DMS114 treated with DMSO at 0.1 percent for 48 hours (cell line): ENCODE measurements around the gene LHX1.

Source experiments
- DNase-seq: peaks from one replicate; lab custom pipeline; 2025; ENCODE audit not compliant: unreplicated experiment; lab: John Stamatoyannopoulos, UW

LHX1 gene

GRCh38 chr17:36921095-36921851 lies 16.0 kb upstream of the LHX1 start:
- no peak for DNase-seq

GRCh38 chr17:36922175-36922574 lies 15.1 kb upstream of the LHX1 start:
- DNase-seq = no peak

GRCh38 chr17:36923814-36924221 lies 13.5 kb upstream of the LHX1 start:
- DNase-seq = no peak

GRCh38 chr17:36926226-36926625 lies 11.0 kb upstream of the LHX1 start:
- DNase-seq = no peak

GRCh38 chr17:36926701-36927100 lies 10.6 kb upstream of the LHX1 start:
- DNase-seq = no peak

- no peak for DNase-seq
Measured at GRCh38 chr17:36928471-36929345, 8.6 kb upstream of the LHX1 start.

GRCh38 chr17:36929851-36930582 lies 7.3 kb upstream of the LHX1 start:
- no peak for DNase-seq

GRCh38 chr17:36930583-36930900 lies 6.7 kb upstream of the LHX1 start:
- no peak for DNase-seq

- DNase-seq = no peak
Measured at GRCh38 chr17:36931096-36931696, 6.1 kb upstream of the LHX1 start.

GRCh38 chr17:36931697-36932382 lies 5.4 kb upstream of the LHX1 start:
- DNase-seq = no peak

- no peak for DNase-seq
Measured at GRCh38 chr17:36932383-36932693, 4.9 kb upstream of the LHX1 start.

- DNase-seq = no peak
Measured at GRCh38 chr17:36932694-36933511, 4.4 kb upstream of the LHX1 start.

- DNase-seq = no peak
Measured at GRCh38 chr17:36933512-36934143, 3.6 kb upstream of the LHX1 start.

GRCh38 chr17:36934144-36934691 lies 3.1 kb upstream of the LHX1 start:
- no peak for DNase-seq

GRCh38 chr17:36934692-36935630 lies 2.3 kb upstream of the LHX1 start:
- DNase-seq = peak; percentile 34

GRCh38 chr17:36935671-36936454 lies 1.4 kb upstream of the LHX1 start:
- DNase-seq = peak; percentile 23

- peak; percentile 4 for DNase-seq
Measured at GRCh38 chr17:36936455-36937000, 747 bp upstream of the LHX1 start.
